ENCODE measurements around the gene KLK12. TPM values are rescaled to one million over a fixed set of nuclear protein-coding genes. Genes with fewer than 3 reads are reported as not detected.

The KLK12 gene
- total and polyA plus RNA-seq, 2 donors (not counting 3 experiments of a cell fraction or from before 2014, with no cell fraction given): not detected

- Histone ChIP-seq H3K27me3 (ENCODE audit: control insufficient read depth in 2 of 2, insufficient read depth in 2 of 2, low read length in 2 of 2) (no peaks in the 10 kb centered on the region), H3K9ac (replicated peaks; ENCODE audit: extremely low read depth, insufficient read depth, low read length) (no peak overlapping the region), H3K79me2 (ENCODE audit: control insufficient read depth, insufficient read depth, low read length) (no peaks in the 10 kb centered on the region), H4K20me1 (replicated peaks; ENCODE audit: control insufficient read depth, extremely low read depth, insufficient read depth, low read length) (no peaks in the 10 kb centered on the region), H2AFZ (ENCODE audit: low read depth, low read length) (no peak overlapping the region), H3K4me1 (ENCODE audit: control insufficient read depth, extremely low read depth, insufficient read depth, low read length) (no peaks in the 10 kb centered on the region), H3K9me3 (replicated peaks; ENCODE audit: control insufficient read depth, insufficient read depth, low read length) (no peaks in the 10 kb centered on the region), H3K4me2 (ENCODE audit: insufficient read depth, low read length) (no peak overlapping the region), H3K9me1 (replicated peaks; ENCODE audit: control insufficient read depth, extremely low read depth, insufficient read depth, low read length) (no peaks in the 10 kb centered on the region), H3K36me3 (ENCODE audit: control insufficient read depth in 2 of 2, extremely low read depth in 1 of 2, insufficient read depth in 2 of 2, low read length in 2 of 2) (no peaks in the 10 kb centered on the region), H3K4me3 (replicated peaks in 1 of 3; ENCODE audit: insufficient read depth in 1 of 3, low read depth in 1 of 3, low read length in 3 of 3) (no peak overlapping the region), H3K27ac (ENCODE audit: insufficient read depth, low read depth, low read length) (no peak overlapping the region)
- dilution Hi-C loops (cut with MboI; ENCODE audit: extremely low pct_ligation_motif_present, low sequenced_read_pairs) (no loop called here), intact Hi-C loops (cut with micrococcal nuclease) (no loop called here)
- BruUV-seq (replicated peaks): no TSS peak
- no peak for FAIRE-seq
- DNase-seq (ENCODE audit: low read depth, low spot score): no peak
- ChIA-PET POLR2A (no interaction called here), CTCF (no interaction called here)
- TF ChIP-seq JUN (IDR thresholded peaks at IDR 0.05; ENCODE audit: borderline replicate concordance, insufficient read depth, insufficient read length, low read depth) (no peak), GATA2 (IDR thresholded peaks at IDR 0.05; ENCODE audit: insufficient read depth, insufficient read length, low read depth, low read length) (no peak), FOS (IDR thresholded peaks at IDR 0.05; ENCODE audit: borderline replicate concordance, insufficient read depth, low read length) (no peak), MAX (IDR thresholded peaks at IDR 0.05; ENCODE audit: insufficient read depth, insufficient read length) (no peak), MYC (IDR thresholded peaks at IDR 0.05; ENCODE audit: low read depth, low read length) (no peak), POLR2AphosphoS5 (IDR thresholded peaks at IDR 0.05; ENCODE audit: insufficient read depth, low read depth, low read length) (no peak)
These were observed 44.8 kb upstream of the KLK12 start for GRCh38 chr19:51079481-51080110.

- Histone ChIP-seq H4K20me1 (replicated peaks; ENCODE audit: control insufficient read depth, extremely low read depth, insufficient read depth, low read length) (no peaks in the 10 kb centered on the region), H3K9me1 (replicated peaks; ENCODE audit: control insufficient read depth, extremely low read depth, insufficient read depth, low read length) (no peaks in the 10 kb centered on the region), H3K9me3 (replicated peaks; ENCODE audit: control insufficient read depth, insufficient read depth, low read length) (no peaks in the 10 kb centered on the region), H3K4me3 (replicated peaks in 1 of 3; ENCODE audit: insufficient read depth in 1 of 3, low read depth in 1 of 3, low read length in 3 of 3) (no peak overlapping the region), H3K27ac (ENCODE audit: insufficient read depth, low read depth, low read length) (no peak overlapping the region), H3K36me3 (ENCODE audit: control insufficient read depth in 2 of 2, extremely low read depth in 1 of 2, insufficient read depth in 2 of 2, low read length in 2 of 2) (no peaks in the 10 kb centered on the region), H2AFZ (ENCODE audit: low read depth, low read length) (no peak overlapping the region), H3K9ac (replicated peaks; ENCODE audit: extremely low read depth, insufficient read depth, low read length) (no peak overlapping the region), H3K27me3 (ENCODE audit: control insufficient read depth in 2 of 2, insufficient read depth in 2 of 2, low read length in 2 of 2) (no peaks in the 10 kb centered on the region), H3K4me2 (ENCODE audit: insufficient read depth, low read length) (no peak overlapping the region), H3K4me1 (ENCODE audit: control insufficient read depth, extremely low read depth, insufficient read depth, low read length) (no peaks in the 10 kb centered on the region), H3K79me2 (ENCODE audit: control insufficient read depth, insufficient read depth, low read length) (no peaks in the 10 kb centered on the region)
- CTCF ChIA-PET: no interaction called here
- intact Hi-C loops (cut with micrococcal nuclease) (no loop called here), dilution Hi-C loops (cut with MboI; ENCODE audit: extremely low pct_ligation_motif_present, low sequenced_read_pairs) (no loop called here)
- BruUV-seq (replicated peaks): no TSS peak
- FAIRE-seq (no peak), DNase-seq (ENCODE audit: low read depth, low spot score) (no peak)
- POLR2A ChIA-PET: no interaction called here
- TF ChIP-seq POLR2AphosphoS5 (IDR thresholded peaks at IDR 0.05; ENCODE audit: insufficient read depth, low read depth, low read length): no peak
- TF ChIP-seq MYC (IDR thresholded peaks at IDR 0.05; ENCODE audit: low read depth, low read length): no peak
- no peak for TF ChIP-seq GATA2 (IDR thresholded peaks at IDR 0.05; ENCODE audit: insufficient read depth, insufficient read length, low read depth, low read length)
- no peak for TF ChIP-seq EZH2 (IDR thresholded peaks at IDR 0.05; ENCODE audit: borderline replicate concordance, low read depth, low read length, severe bottlenecking)
- TF ChIP-seq MAX (IDR thresholded peaks at IDR 0.05; ENCODE audit: insufficient read depth, insufficient read length): no peak
- no peak for TF ChIP-seq JUN (IDR thresholded peaks at IDR 0.05; ENCODE audit: borderline replicate concordance, insufficient read depth, insufficient read length, low read depth)
- TF ChIP-seq CTCF (IDR thresholded peaks at IDR 0.05; ENCODE audit: extremely low read depth in 1 of 2, insufficient read depth in 1 of 2, low read depth in 1 of 2, low read length in 2 of 2): no peak
- no peak for TF ChIP-seq FOS (IDR thresholded peaks at IDR 0.05; ENCODE audit: borderline replicate concordance, insufficient read depth, low read length)
- no peak for TF ChIP-seq POLR2A (IDR thresholded peaks at IDR 0.05; ENCODE audit: low read depth, low read length)
These were observed 43.9 kb upstream of the KLK12 start for GRCh38 chr19:51078731-51079130.

All from endothelial cell of umbilical vein (primary cell).